HL-60 (cell line): ENCODE measurements around the gene SOBP.

ENCODE experiments used
- GABPA ChIP-seq: IDR thresholded peaks from 2 replicates; pipeline ENCODE4 v1.6.1; 2012; ENCODE audit warnings: low read depth
- POLR2AphosphoS5 ChIP-seq: IDR thresholded peaks from 2 replicates; pipeline ENCODE4 v1.6.1; 2012; ENCODE audit warnings: low read depth
- SPI1 ChIP-seq: IDR thresholded peaks from 2 replicates; pipeline ENCODE4 v1.6.1; 2012; ENCODE audit warnings: low read depth, mild to moderate bottlenecking, borderline replicate concordance

DNA sequence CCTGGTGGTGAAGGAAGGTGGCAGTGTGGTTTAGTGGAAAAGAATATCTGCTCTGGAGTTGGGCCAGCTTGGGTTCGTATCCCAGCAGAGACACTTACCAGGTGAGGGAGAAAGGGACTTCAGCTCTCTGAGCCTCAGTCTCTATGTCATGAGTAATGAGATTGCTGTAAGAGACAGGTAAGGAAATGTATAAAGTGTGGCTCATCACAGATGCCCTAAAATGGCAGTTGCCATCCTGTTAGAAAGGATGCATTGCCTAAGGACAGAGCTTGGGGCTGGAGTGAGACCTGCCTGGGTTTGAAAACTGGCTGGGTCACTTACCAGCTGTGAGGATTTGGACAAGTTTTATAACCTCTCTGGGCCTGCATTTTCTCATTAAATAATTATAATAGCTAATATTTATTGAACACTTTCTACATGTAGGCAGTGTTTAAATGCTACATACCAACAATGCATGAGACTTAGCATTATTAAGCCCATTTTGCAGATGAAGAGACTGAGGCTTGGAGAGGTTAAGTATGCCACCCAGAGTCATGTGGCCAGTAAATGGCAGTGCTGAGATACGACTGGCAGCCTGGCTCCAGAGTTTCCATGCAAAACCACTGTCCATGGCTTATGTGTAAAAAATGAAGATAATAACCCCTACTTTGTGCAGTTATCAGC is 157.0 kb downstream of the SOBP start:
- TF ChIP-seq SPI1: no peak
- TF ChIP-seq GABPA: no peak
- TF ChIP-seq POLR2AphosphoS5: no peak
